ENCODE measurements around the gene AFF3.

AFF3 gene

DNA sequence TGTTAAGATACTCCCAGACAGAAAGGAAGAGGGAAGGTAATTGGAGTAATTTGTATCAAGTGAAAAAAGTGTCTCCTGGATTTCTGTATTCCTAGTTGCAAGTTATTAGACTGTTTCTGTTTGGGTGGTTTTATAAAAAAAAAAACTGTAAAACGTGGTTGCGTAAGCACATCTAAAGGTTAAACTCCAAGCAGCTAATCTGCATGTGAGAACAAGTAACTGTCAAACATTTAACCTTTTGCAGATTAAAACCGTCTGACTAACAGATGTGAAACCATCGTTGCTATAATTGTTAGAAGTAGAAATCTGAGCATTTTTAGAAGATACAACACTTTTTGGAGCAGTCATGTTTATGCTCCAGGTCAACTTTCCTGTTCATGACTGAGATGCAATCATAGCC, 72.3 kb downstream of the AFF3 start:
- DNase-seq: no peak

- DNase-seq: no peak
Observed at GRCh38 chr2:100068395-100068794, 74.0 kb downstream of the AFF3 start.

- DNase-seq: no peak
Observed at GRCh38 chr2:100067784-100068183, 74.6 kb downstream of the AFF3 start.

- no peak for DNase-seq
Observed at GRCh38 chr2:100066856-100067255, 75.5 kb downstream of the AFF3 start.

GRCh38 chr2:100066246-100066645, 76.1 kb downstream of the AFF3 start:
- DNase-seq: no peak

DNA sequence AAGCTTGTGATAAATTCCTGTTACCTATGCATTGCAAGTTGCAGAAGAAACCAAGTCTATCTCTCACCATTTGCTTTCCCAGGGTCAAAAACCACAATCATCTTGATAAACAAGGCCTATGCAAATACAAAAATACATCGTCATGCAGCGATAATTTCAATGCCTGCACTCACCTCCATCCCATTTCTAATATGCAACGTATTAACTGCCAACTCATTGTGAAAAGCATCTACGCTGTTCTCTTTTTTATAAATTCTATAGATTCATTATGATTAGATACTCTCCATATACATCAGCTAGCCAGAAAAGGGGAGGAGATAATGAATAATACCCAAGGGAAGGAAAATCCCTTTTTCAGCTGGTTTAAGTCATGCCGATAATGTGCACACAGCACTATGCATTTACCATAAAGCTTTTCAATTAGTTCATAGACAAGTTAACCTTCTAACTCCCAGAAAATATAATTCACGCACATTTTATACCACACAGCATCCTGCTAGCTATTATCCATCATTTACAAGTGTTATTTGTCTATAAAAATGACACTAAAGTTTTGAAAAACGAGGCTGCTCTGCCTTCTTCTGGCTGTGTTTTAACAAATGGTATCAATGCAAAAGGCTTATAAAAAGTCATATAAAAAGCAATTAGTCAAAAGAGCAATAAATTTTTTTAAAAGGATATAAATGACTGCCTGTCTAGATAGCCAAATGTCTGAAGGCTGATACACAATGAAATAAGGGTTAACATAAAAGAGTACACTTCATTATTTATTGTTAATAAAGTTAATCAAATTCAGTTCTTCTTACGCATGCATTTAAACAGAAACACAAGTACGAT, 77.6 kb downstream of the AFF3 start:
- no peak for DNase-seq

- DNase-seq: no peak
Observed at GRCh38 chr2:100064165-100064564, 78.2 kb downstream of the AFF3 start.

DNA sequence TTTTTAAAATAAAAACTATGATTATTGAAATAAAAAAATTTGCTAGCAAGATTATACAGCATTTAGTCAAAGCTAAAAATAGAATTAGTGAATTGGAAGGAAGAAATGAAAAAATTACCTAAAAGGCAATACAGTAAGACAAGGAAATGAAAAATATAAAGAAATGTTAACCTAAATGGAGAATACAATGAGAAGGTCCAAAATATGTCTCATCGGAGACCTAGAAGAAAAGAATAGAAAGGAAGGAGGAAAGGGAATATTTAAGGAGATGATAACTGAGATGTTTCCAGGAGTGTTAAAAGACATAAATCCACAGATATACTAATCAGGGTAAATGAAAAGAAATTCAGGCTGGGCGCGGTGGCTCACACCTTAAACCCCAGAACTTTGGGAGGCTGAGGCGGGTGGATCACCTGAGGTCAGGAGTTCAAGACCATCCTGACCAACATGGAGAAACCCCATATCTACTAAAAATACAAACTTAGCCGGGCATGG, 78.9 kb downstream of the AFF3 start:
- no peak for DNase-seq

DNA sequence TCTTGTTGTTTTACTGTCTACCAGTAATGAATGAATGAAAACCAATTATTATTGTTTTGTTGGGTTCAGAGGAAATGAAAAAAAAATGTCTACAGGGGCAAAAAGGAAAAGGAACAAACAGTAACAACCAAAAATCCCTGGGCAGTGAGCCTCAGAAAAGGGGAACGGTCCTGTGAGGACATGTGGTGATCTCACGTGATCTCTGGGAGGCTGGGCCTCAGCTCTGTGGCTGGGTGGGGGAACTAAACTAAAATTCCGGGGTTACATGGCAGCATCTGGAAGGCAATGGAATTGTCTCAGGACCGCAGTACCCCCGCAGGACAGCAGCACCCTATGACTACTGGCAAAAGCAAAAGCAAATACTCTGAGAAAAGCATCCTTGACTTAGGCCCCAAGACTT, 80.1 kb downstream of the AFF3 start:
- no peak for DNase-seq

GRCh38 chr2:100060875-100061274, 81.5 kb downstream of the AFF3 start:
- DNase-seq: no peak

DNA sequence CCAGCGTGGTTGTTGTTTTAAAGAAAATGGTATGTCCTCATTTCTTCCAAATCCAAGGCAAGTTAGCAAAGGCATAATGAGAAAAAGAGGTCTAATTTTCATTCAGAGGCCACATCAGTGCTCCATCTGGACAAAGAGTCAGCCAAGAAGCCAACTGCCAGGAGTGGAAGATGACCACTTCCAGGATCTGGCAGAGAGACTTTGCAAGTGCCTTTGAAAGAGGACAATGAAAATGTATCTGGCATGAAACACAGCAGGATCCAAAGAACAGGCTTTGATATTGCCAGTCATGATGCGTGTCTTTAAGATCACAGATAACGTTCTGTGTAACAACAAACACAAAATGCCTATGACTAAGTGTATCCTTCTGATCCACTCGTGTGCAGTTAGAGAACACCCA, 82.8 kb downstream of the AFF3 start:
- no peak for DNase-seq

- DNase-seq: no peak
Observed at GRCh38 chr2:100057901-100058261, 84.5 kb downstream of the AFF3 start.

DNA sequence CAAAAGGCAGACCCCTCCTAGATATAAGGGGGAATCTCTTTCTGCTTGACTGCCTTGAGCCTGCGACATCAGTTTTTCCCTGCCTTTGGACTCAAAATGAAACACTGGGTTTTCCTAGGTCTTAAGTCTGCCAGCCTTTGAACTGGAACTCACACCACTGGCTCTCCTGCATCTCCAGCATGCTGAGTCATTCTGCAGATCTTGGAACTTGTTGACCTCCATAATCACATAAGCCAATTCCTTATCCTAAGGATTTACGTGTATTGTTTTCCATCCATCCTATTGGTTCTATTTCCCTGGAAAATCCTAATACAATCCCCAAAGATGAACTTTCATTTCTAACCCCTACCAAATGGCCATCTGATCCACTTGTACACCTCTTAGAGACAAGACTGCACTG, 88.0 kb downstream of the AFF3 start:
- no peak for DNase-seq

GRCh38 chr2:100053087-100053885, 89.1 kb downstream of the AFF3 start:
- no peak for DNase-seq

DNA sequence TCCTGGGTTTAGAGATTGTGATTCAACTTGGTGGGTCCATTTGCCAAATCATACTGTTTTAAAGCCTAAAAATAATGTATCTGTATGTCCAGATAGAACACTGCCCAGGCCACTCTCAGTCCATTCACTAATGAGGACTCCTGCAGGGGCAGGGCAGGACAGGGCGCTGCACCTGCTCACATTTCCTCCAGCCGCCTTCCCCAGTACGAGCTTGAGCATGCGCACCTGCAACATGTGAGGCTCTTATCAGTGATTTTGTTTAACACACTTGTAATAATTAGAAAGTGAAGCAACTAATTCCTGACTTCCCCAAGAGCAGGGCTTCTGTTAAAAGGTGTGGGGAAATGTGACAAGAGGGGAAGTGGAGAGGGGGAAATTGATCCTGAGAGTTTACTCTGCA, 89.7 kb downstream of the AFF3 start:
- DNase-seq: no peak

DNA sequence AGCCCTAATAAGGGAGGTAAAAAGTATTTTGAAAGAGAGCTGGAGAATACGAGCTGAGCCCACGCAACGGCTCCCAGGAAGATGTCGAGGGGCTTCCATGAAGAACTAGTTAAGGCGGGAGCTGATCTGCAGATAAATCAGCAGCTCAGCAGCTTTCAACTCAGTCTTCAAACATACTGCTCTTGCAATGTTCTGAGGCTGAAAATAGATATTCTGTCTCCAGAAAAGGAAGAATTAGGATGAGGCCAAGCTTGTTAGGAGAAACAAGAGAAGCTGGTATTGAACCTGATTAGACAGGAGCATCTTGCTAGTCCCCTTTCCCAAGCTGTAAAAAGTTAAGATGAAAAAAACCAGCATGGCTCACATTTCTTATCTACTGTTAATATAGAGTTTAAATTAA, 91.1 kb downstream of the AFF3 start:
- no peak for DNase-seq

- DNase-seq: no peak
Observed at GRCh38 chr2:100050685-100051084, 91.7 kb downstream of the AFF3 start.

GRCh38 chr2:100046961-100047947, 95.1 kb downstream of the AFF3 start:
- DNase-seq: no peak

DNA sequence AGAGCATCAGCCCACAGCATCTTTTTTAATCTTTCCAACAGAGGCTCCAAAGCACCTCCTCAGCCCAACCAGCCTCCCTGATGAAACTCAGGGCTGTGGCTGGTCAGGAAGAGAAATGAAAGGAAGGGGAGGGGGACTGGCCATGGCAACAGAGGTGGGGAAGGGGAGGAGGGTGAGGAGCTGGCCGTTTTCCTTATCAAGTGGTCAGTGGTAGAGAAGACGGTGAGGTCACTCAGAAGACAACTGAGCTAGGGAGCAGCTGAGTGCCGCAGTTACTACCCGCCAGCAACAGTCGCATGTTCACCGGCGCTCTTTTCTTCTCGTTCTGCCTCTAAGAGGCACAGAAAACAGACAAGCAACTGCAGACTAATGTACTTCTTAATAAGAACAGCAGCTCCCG, 97.4 kb downstream of the AFF3 start:
- DNase-seq: no peak

DNA sequence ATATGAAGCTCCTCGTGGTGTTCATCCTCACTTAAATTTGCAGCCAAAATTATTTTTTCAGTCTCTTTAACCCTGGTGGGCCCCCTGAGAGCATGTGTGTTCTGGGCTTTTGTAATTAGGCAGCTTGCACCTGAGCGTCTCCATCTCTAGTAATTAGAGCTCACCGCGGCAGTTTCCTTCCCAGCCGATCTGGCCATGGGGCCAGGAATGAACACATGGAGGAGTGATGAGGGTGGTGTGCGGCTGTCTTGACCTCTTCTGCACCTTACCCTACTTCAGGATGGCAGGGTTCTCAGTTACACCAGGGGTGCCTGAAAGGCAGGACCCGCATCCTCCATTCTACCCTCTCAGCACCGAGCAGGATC, 98.5 kb downstream of the AFF3 start:
- no peak for DNase-seq

GRCh38 chr2:100043081-100043890, 99.1 kb downstream of the AFF3 start:
- no peak for DNase-seq

DNA sequence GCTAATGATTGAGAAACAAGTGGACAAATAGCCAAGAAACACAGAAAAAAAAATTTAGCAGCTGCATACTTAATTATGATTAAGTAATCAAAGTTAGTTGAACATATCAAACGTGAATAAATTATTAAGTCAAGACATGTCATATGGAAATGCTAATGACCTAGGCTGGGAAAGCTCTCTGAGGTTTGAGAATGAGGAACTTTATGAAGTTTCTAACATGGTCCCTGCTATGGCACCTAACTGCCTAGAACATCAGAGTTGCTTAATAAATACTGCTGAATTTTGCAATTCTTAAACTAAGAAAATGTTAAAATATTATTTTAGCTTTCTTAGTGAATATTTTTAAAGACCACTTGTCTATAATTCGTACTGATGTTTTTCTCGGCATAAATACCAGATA, 99.8 kb downstream of the AFF3 start:
- no peak for DNase-seq
